Fibroblast of peridontal ligament (primary cell): Measurements from ENCODE around the gene ACVR1C.
"Not testable (repeated sequence)": the region's sequence is repeated elsewhere in the genome, so short reads cannot be mapped to it uniquely, and the experiment has no call there.

Experiments
- DNase-seq: peaks from one replicate; pipeline ENCODE4 v3.0.0-alpha.2; 2010; ENCODE audit errors: extremely low read depth

ACVR1C gene

DNA sequence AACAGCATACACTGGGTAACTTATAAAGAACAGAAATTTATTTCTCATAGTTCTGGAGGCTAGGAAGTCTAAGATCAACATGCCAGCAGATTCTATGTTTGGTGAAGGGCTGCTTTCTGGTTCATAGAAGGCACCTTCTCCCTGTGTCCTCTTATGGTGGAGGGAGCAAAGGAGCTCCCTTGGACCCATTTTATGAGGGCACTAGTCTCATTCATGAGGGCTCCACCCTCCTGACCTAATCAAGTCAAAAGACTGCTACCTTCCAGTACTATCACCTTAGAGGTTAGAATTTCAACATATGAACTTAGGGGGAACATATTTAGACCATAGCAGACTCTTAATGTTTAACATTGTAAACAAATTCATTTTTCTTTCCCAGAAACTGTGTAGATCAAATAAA lies 54.5 kb downstream of the ACVR1C start:
- DNase-seq = no peak

DNA sequence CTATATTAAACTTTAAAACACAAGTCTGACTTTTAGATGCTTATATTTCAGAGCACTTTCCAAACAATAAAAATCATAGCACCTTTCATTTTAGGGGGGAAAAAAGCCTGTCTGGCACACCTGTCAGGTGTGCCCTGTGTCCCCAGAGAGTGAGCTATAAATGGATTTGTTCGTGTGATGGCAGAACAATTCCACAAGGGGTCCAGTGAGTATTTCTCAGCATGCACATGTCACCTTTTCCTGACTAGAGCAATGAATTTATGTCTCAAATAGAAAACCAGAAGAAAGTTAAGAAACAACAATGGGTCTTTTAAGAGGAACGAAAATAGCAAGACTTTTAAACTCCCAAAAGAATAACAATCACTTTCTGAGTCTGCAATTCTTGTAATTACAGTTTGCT lies 55.9 kb downstream of the ACVR1C start:
- DNase-seq = no peak

DNA sequence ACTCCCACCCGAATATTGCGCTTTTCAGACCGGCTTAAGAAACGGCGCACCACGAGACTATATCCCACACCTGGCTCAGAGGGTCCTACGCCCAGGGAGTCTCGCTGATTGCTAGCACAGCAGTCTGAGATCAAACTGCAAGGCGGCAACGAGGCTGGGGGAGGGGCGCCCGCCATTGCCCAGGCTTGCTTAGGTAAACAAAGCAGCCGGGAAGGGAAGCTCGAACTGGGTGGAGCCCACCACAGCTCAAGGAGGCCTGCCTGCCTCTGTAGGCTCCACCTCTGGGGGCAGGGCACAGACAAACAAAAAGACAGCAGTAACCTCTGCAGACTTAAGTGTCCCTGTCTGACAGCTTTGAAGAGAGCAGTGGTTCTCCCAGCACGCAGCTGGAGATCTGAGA lies 62.0 kb downstream of the ACVR1C start:
- DNase-seq = not testable (repeated sequence)

DNA sequence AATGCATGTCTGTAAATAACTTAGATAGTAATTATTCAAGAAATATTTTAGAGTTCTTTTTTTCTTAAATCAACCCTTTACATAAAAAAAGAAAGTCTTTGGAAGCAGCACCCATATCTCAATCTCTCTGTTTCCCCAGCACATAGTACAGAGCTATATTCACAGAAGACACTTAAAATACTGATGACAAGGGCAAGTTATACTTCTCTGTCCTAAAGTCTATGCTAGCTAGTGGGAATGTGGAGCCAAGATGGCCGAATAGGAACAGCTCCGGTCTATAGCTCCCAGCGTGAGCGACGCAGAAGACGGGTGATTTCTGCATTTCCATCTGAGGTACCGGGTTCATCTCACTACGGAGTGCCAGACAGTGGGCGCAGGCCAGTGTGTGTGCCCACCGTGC lies 62.6 kb downstream of the ACVR1C start:
- not testable (repeated sequence) for DNase-seq

DNA sequence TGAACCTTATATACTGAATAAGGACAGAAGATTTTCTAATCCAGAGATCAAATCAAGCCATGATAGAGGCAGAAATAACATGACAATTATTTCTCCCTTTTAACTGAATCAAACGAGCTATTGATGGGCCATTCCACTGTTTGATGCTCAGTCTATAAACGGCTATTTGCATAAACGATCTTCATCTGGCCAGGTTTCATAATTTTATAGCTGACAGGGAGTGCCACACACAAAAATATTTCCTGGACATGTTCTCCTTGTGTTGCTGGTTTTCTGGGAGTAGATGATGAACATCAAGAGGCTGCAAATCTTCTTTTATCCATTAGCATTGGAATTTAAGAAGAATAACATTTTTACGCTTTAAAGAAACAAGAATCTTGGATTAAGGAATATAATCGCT lies 63.1 kb downstream of the ACVR1C start:
- no peak for DNase-seq

DNA sequence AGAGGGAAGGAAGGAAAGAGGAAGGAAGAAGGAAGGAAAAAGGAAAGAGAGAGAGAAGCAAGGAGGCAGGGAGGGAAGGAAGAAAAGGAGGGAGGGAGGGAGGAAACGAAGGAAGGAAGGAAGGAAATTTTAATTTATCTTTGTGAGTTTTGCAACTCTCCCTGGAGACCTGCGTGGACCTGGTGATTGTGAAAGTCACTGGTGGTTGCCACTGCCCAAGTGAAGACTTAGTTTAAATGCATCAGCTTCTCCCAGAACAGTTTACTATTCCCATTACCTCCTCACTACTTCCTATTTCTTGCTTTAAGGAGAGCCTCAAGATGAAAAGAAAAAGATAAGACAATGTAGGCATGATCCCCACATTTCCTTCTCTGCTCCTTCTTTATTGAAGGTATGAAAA lies 68.8 kb downstream of the ACVR1C start:
- DNase-seq = no peak

DNA sequence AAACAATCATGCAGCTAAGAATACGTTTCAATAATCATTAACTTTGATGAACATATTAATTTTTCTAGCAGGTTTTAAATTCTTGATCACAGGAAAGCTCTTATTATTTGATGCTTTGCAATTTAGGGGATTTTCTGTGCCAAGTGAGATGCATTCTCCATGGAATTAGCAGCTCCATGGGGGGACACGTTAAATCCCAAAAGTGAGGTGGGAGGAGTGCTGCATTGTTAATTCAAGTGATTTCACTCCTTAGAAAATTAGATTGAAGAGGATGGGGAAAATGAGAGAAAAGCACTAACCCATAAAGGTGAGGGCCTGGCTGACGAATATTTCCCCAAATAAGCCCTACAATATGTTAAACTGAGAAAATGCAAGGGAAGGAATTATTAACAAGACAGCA lies 69.2 kb downstream of the ACVR1C start:
- no peak for DNase-seq

DNA sequence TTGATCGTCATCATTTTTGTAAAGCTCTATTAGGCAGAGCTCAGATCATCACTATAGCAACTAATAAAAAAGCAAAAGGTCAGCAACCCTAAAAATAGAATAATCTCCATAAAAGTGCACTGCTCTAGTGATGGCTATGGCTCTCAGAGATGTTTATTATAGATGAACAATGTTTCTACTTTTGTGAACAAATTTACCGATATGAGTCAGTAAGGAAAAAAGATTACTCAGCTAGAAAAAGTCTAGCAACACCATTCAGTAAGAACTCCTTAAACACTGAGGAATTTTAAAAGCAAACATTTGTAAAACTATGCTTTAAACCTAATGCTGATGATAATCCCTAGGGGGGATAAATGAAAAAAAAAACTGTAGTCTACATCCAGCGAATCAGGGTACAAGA lies 69.6 kb downstream of the ACVR1C start:
- DNase-seq = peak; percentile 76

DNA sequence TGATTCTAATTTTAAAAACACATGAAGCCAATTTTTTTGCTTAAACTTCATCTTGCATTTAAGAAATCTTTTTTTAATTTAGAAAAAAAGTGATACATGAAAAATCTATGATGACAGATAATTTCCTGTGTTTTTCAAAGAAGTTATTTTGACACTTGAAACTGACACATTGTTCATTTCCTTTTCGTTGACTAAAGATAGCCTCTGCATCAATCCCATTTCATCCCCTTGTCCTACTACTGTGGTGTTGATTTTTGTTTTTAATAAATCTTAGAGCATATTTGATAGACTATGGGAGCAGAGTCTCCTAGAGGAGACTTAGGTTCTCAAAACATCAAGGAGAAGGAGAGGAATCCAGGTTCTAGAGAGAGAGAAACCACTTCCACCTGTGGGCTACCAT lies 70.9 kb downstream of the ACVR1C start:
- no peak for DNase-seq

DNA sequence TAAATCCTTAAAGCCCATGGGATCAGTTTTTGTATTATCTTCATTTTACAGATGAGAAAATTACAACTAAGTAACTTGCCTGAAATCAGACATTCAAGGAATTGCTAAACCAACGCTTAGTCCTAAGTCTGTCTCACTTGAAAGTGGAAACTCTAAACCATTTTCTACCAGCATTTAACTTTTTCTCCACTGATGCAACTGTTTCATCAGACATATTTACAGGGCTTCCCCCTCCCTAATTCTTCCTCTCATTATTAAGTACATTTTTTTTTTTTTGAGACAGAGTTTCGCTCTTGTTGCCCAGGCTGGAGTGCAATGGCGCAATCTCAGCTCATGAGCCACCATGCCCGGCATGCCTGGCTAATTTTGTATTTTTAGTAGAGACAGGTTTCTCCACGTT lies 88.6 kb downstream of the ACVR1C start:
- DNase-seq = no peak

DNA sequence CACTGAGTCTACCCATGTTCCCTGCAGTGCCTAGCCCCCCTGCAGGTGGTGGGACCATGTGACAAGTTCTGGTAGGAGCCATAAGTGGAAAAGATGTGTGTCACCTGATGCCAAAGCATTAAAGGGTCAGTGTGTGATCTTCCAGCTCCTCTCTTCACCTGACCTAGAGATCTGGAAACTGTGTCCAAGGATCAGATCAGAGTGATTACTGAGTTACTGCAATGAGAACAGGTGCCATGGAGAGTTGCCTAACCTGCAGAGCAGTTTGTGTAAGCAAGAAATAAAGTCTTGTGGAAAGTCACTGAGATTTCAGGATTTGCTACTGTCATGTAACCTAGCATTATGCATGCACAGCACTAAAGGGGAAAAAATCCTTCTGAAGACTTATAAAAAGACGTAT lies 90.6 kb downstream of the ACVR1C start:
- no peak for DNase-seq

DNA sequence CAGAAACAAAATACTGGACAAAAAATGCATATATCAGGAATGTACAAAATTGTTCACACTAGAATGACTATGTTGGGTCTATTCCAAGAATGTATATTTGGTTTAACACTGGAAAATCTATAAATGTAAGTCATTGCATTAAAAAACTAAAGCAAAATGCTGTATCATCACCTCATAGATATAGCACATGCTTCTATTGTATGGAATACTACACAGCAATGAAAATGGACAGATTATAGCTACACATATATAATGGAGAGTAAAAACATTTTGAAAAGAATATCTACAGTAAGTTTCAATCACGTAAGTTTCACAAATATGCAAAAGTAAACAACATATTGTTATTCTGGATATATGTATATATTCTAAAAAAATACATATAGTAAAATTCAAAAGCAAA lies 91.8 kb downstream of the ACVR1C start:
- DNase-seq = no peak

DNA sequence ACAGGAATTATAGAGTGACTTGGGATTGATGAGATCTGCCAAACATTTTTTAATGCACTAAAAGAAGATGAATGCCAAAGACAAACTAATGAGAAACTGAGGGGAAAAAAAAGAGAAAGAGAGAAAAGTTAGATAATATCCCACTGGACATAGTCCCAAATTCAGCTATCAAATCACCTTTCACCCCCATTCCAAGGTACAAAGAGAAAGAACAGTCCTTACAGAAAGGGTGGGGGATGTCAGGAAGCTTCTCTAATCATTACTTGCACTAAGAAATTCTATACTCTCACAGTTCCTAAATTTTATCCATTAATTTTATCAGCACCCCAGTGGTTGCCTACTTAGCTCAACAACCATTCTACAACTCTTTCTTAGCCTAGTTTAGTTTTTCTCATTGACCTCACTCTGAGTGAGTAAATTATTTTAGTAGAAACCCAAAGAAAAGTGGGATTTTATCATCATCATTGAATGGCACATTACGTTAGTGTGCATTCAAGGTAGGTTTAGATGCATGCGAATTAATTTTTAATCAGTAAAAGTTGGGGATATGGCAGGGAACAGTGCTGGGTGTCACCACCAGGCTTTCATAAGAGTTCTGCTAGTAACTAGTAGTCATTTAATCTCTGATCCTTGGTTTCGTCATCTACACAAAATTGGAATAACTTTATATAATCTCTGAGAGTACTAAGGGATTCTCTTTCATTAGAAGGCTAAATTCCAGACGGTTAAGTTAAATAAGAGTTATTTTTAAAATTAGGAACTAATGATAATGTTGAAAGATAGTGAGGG lies 99.5 kb downstream of the ACVR1C start:
- no peak for DNase-seq

DNA sequence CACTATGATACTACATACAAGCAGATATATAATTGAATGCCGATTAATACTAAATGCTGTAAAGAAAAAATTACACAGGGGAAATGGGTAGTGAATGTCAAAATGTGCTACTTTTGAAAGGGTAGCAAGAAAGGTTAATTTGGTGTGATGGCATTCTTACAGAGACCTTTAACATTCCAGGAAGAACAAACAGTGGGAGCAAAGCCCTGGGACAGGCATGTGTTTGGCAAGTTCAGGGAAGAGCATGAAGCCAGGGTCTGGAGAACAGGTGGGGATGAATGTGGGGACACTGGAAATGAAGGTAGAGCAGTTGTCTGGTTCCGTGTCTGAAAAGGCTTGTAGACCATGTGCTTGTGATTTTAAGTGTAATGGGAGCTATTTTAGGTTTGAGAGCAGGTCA lies 102.6 kb downstream of the ACVR1C start:
- no peak for DNase-seq

DNA sequence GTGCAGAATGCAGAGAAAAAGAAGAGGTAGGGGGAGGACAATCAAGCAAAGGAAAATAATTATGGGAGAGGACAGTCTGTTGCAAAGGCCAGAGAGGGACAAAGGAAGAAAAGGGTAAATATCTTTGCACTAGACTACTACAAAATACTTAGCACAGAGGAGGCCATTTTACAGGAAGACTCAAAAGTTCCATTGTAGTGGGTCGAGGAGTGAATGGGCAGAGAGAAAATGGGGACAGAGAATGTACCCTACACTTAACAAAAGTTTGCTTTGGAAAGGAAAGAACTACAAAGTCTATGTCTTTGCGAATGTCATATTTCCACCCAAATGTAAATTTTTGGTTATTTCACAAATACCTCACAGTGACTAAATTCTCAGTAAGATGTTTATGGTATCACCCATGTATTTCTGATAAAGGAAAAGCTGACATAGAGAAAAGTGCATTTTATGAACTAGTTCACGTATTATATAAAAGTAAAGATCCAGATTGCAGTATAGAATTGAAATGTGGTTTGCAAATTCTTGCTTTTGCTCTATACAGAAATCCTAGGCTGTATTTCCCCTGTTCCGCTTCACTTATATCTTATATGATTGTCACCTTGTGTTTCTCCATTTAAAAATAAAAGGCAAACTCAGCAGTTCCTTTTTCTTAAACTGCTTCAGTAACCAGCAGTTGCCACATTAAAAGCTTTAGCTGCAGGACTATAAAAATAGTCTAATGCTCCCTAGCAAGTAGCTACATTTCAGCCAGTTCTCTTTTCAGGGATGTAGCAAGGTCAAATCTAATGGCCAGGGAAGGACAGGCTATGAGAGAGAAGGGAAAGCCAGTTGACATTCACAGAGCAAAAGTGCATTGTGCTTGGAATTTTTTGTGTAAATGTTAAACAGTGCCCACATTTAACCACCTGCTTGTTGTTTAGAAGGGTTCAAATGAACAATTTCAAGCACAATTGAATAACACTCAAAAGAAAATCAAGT lies 105.1 kb downstream of the ACVR1C start:
- DNase-seq = no peak

DNA sequence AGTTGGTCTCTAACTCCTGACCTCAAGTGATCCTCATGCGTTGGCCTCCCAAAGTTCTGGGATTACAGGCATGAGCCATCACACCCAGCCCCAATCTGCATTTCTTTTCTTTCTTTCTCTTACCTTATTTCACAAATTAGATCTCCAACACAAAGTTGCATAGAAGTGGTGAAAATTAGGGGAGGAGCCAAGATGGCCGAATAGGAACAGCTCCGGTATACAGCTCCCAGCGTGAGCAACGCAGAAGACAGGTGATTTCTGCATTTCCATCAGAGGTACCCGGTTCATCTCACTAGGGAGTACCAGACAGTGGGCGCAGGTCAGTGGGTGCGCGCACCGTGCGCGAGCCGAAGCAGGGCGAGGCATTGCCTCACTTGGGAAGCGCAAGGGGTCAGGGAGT lies 113.7 kb downstream of the ACVR1C start:
- DNase-seq = not testable (repeated sequence)

DNA sequence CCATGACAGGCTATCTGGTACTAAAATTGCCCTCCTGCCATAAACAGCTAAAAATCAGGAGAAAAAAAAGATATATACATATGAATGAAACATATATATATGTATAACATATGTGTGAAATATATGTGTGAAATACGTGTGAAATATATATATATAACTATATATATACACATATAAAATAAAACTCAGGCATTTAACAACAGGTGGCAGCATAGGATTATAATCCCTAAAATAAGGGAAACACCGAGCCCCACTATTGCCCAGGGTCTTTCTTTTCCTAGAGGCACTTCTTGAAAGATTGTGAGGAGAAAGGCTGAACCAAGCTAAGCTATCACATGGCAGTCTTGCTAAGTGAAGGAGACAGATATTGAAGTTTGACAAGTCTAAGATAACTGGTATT lies 118.9 kb downstream of the ACVR1C start:
- DNase-seq = no peak

DNA sequence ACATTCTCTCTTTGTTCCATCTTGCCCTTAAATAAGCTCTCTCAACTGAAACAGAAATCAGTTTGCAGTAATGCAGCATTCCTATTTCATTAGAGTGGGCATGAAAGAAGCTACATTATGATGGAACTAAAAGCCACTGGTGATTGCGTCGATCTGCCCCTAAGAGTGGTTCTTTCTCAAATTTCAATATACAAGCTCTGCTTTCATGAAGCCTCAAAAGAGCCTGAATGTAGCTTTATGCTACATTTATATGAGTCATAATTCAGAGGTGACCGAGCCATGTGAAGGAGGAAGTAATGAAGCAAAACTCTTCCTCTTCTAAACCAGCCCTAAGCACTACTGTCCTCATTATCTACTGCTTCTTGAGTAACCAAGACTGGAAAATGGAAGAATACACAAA lies 120.0 kb downstream of the ACVR1C start:
- DNase-seq = peak; percentile 60

DNA sequence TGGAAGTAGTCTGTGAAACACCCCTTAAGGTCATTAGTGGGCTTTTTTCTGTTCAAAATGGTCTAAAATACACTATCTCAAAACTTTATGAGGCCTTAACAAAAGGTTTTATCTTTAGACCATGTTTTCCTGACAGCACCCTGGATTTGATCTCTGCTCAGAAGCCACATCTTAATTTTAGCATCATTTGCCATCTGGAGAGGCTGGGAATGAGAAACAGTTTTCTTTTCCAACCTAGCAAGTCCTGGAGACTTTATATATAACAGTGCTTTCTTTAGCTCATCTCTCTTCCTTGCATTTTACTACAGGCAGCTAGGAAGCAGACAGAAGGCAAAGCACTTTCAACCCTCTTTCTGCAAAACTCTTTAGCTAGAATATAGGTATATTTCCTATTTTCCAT lies 122.1 kb downstream of the ACVR1C start:
- DNase-seq = no peak

DNA sequence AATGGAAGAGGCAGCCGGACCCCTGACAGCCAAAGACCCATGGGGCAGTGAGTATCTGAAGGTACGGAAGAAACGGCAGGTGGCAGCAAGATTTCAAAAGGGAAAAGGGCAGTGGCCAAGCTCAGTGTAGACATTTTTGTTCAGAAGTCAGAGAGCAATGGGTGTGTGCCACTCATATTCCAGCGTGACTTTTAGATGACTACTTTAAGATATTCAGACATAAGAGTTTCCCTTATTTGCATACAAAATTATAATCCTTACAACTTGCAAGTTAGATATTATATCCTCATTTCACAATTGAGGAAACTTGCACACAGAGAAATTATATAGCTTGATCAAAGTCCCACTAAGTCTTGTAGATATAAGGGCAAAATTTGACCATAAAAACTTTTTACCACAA lies 124.0 kb downstream of the ACVR1C start:
- DNase-seq = no peak

DNA sequence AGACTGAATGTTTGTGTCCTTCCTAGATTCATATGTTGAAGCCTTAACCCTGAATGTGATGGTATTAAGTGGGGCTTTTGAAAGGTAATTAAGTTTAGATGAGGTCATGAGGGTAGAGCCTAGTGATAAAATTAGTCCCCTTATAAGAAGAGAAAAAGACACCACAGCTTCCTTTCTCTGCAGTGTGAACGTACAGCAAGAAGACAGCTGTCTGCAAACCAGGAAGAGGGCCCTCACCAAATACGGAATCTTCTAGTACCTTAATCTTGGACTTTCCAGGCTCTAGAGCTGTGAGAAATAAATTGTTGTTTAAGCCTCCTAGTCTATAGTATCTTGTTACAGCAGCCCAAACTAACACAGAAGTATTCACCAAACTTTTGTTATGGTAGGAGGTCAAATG lies 127.6 kb downstream of the ACVR1C start:
- DNase-seq = no peak

DNA sequence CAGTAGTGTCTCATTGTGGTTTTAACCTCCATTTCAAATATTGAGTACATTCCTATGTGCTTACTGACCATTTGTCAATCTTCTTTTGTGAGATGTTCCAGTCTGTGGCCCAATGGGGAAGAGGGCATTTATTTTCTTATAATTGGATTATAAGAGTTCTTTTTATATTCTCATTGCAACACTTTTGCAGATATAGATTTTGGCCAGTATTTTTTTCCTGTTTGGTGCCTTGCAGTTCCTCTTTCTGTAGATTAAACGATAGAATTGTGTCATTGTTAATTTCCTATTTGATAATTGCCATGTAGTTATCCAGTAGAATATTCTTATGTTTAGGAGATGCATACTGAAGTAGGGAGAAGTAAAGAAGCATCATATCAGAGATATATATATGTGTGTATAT lies 128.3 kb downstream of the ACVR1C start:
- no peak for DNase-seq

DNA sequence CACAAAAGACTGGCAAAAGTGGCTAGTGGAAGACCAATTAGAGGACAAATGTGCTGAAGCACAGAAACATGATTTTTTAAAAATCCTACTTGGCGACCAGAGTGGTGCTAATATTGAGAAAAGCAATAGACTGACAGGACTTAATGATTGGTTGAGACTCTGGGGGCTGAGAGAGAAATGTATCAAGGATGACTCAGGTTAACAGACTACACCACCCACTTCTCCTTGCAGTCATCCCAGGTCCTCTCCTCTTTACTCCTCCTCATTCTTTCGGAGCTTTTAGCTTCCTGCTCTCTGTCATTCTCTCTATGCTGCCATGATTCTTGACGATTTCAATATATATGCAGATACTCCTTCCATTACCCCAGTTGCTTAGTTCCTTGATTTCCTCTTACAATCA lies 130.2 kb downstream of the ACVR1C start:
- DNase-seq = no peak
